Psoas muscle (tissue), 8 donors: ENCODE results near the gene CNTNAP2. TPM values are rescaled to one million over a fixed set of nuclear protein-coding genes. Genes with fewer than 3 reads are reported as not detected.
"Not testable (repeated sequence)": the region's sequence is repeated elsewhere in the genome, so short reads cannot be mapped to it uniquely, and the experiment has no call there.

ENCODE experiments used
- ATAC-seq, 4 donors: fragments of 200-7000 bp; cut with Tn5 transposase; one replicate each; pipeline ENCODE4 v1.9.1; 2020; ENCODE audit warnings: moderate library complexity in 3 of 4, mild to moderate bottlenecking in 2 of 4
- DNase-seq, 2 donors: peaks; one replicate each; pipeline ENCODE4 v3.0.0-alpha.2; 2020
- H3K27ac ChIP-seq: fragments of 200-600 bp; one replicate; pipeline ENCODE4 v1.8.0; 2022
- H3K27me3 ChIP-seq, 3 donors: fragments of 200-600 bp in 1 of 3; one replicate each; pipeline versions ENCODE4 v1.6.1 to v1.8.0; 2013 to 2022; ENCODE audit warnings: low read length in 2 of 3, mild to moderate bottlenecking in 2 of 3, moderate library complexity in 1 of 3; ENCODE audit not compliant: insufficient read depth in 3 of 3
- H3K36me3 ChIP-seq, 2 donors: fragments of 200-600 bp in 1 of 2; one replicate each; pipeline versions ENCODE4 v1.6.1 to v1.8.0; 2013 to 2022; ENCODE audit warnings: low read depth in 1 of 2, mild to moderate bottlenecking in 1 of 2, moderate library complexity in 1 of 2; ENCODE audit not compliant: insufficient read depth in 1 of 2
- H3K4me1 ChIP-seq: fragments of 200-600 bp; one replicate; pipeline ENCODE4 v1.8.0; 2022
- H3K4me3 ChIP-seq: fragments of 200-600 bp; one replicate; pipeline ENCODE4 v1.8.0; 2022; ENCODE audit warnings: mild to moderate bottlenecking
- H3K9me3 ChIP-seq: fragments of 200-600 bp; one replicate; pipeline ENCODE4 v1.8.0; 2022
- WGBS, 3 donors: extraction: QIAGEN DNeasy Blood & Tissue Kit; methylation state at CpG; one replicate each; pipeline versions ENCODE4 v1.1.6 to v1.1.7; 2013; 5-methylcytosine and 5-hydroxymethylcytosine counted together
- intact Hi-C, 2 donors: fragments of 100-400 bp; cut with DNase I; formaldehyde crosslinking; loops; one replicate each; pipeline versions ENCODE4 v1.11.0 to v1.14.2; 2022
- polyA plus RNA-seq, 3 donors: library from polyadenylated mRNA; stranded (reverse); fragments of 200-250 nt; gene quantifications; one replicate each; pipeline ENCODE4 v1.2.3, GENCODE V29; 2013
- total RNA-seq, 4 donors: library from RNA; stranded (reverse); fragmentation: NEBNext Ultra II Directional in 2 of 4; extraction: Animal tissue kit (Norgen Biotek cat#: 25700) in 2 of 4; gene quantifications; one replicate each; pipeline versions ENCODE4 v1.2.1 to v1.2.4, GENCODE V29; 2021 to 2023
- TF ChIP-seq, protein P1 (sequence below): fragments of 200-600 bp; IDR thresholded peaks from one replicate; pipeline ENCODE4 v1.8.0; 2022; ENCODE audit warnings: antibody characterized with exemption
- donor health status: healthy with polysubstance abuse.
- donor health status: DM: no; HTN: no; CAD: no; lungs with moderate emphysema.
- donor health status: Bipolar disorder and iron deficiency.
- donor health status: healthy.
- donor health status: DM: yes; HTN: yes; CAD: no.
- donor health status: DM: no; HTN: no; CAD: no.
- donor health status: DM: no; HTN: no; CAD: no.
- donor health status: DM: yes; HTN: yes; CAD: no.

CNTNAP2 gene
- total and polyA plus RNA-seq, 7 donors, result 0.01 to 0.13 TPM; not detected in 5

DNA sequence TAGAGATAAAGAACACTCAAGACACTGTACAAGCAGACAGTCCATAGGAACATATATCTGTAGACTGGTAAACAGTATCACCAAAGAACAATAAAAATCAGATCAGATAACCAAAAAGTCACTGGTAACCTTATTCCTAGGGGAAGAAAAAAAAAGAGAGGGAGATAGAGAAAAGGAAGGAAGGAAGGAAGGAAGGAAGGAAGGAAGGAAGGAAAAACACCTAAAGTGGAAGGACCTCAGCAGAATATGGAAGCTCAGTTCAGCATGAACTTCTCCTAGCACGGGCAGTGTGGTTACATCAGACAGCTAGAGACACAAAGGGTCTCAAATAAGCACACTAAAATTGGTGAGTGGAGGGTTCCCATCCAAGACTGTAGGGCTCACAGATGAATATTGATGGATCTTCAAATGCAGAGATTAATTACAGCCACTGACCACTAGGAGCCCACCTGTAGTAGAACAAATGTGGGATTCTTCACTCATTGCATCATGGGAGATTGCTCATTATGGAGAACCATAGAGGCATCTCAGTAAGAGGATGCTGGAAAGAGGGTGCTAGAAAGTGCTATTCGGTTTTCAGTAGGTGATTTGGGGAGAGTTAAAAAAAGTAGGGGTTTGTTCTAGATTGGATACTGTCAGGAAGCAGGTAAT, 2180.5 kb downstream of the CNTNAP2 start:
- 74 to 90% (median 88%) methylated on average over 2 of the region's 2 CpGs for WGBS, 3 donors
- H3K4me3 ChIP-seq, result no peak overlapping the region
- no peaks in the 10 kb centered on the region for H3K27me3 ChIP-seq
- no peaks in the 10 kb centered on the region for H3K4me1 ChIP-seq
- TF ChIP-seq, protein P1, sequence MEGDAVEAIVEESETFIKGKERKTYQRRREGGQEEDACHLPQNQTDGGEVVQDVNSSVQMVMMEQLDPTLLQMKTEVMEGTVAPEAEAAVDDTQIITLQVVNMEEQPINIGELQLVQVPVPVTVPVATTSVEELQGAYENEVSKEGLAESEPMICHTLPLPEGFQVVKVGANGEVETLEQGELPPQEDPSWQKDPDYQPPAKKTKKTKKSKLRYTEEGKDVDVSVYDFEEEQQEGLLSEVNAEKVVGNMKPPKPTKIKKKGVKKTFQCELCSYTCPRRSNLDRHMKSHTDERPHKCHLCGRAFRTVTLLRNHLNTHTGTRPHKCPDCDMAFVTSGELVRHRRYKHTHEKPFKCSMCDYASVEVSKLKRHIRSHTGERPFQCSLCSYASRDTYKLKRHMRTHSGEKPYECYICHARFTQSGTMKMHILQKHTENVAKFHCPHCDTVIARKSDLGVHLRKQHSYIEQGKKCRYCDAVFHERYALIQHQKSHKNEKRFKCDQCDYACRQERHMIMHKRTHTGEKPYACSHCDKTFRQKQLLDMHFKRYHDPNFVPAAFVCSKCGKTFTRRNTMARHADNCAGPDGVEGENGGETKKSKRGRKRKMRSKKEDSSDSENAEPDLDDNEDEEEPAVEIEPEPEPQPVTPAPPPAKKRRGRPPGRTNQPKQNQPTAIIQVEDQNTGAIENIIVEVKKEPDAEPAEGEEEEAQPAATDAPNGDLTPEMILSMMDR, result no peak
- ATAC-seq (no peak), DNase-seq (no peak)
- no peak overlapping the region for H3K27ac ChIP-seq
- intact Hi-C loops, result no loop called here
- H3K36me3 ChIP-seq, result no peaks in the 10 kb centered on the region
- H3K9me3 ChIP-seq, result no peaks in the 10 kb centered on the region

DNA sequence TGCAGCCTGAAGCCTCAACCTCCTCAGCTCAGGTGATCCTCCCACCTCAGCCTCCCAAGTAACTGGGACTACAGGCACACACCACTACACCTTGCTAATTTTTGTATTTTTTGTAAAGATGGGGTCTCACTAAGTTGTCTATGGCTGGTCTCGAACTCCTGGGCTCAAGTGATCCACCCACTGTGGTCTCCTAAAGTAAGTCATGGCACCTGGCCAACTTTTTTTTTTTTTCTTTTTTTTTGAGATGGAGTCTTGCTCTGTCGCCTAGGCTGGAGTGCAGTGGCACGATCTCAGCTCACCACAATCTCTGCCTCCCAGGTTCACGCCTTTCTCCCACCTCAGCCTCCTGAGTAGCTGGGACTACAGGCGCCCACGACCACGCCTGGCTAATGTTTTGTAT, 2182.2 kb downstream of the CNTNAP2 start:
- WGBS, 3 donors, result 87 to 90% (median 88%) methylated on average over 7 of the region's 7 CpGs
- H3K4me3 ChIP-seq, H3K27ac ChIP-seq, H3K4me1 ChIP-seq, ATAC-seq, DNase-seq, H3K27me3 ChIP-seq, intact Hi-C loops, H3K36me3 ChIP-seq, H3K9me3 ChIP-seq: not testable (repeated sequence)

DNA sequence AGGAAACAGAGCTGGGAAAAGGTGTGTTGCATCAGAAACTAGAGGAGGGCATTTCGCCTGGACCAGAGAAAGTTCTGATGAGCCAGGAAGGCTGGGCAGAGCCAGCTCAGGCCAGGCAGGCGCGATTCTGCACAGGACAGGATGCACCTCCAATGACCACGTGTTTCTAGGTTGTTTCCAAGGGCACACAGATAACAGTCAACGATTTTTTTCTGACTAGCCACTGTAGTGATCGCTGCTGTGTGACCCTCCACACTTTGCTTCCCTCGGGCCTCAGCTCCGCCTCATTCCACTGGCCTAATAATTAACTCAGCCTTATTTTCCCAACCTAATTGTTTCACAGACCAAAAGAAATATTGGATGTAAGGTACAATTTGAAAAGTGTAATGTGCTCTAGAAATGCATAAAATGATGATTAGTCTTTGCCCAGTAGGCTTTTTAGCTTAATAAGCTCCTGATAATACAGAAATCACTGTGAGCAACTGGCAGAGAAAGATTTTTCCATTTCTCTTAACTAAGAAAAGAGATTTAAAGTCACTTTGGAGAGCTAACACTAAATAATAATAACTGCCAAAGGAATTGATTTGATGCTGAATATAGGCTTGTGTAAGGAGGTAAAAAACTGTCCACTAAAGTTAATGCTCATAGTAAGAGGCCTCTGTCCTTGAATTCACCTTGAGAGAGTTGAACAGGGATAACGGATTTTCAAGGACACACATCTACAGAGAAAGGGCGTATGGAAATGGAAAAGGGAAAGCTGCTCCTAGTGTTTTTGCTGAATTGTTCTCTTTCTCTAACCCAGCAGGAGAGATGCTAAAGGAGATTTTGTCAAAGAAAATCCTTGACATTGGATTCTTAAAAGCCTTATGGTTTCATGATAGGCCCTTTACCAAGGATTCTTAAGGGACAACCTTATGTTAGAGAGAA, 2183.0 kb downstream of the CNTNAP2 start:
- no peaks in the 10 kb centered on the region for H3K36me3 ChIP-seq
- intact Hi-C loops, result no loop called here
- no peak overlapping the region for H3K4me3 ChIP-seq
- ATAC-seq (no peak), DNase-seq (no peak)
- 66 to 71% (median 69%) methylated on average over 10 of the region's 10 CpGs for WGBS, 3 donors
- H3K27ac ChIP-seq, result no peak overlapping the region
- no peaks in the 10 kb centered on the region for H3K27me3 ChIP-seq
- H3K4me1 ChIP-seq, result no peaks in the 10 kb centered on the region
- H3K9me3 ChIP-seq, result no peaks in the 10 kb centered on the region
- TF ChIP-seq, protein P1, result no peak

DNA sequence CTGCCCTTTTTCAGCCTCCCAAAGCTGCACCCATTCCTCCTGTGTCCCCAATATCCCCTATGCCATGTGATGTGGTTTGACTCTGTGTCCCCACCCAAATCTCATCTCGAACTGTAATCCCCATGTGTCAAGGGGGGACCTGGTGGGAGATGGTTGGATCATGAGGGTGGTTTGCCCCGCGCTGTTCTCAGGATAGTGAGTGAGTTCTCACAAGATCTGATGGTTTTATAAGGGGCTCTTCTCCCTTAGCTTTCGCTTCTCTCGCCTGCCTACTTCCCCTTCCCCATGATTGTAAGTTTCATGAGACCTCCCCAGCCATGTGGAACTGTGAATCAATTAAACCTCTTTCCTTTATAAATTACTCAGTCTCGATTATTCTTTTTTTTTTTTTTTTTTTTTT, 2185.8 kb downstream of the CNTNAP2 start:
- H3K9me3 ChIP-seq, H3K27ac ChIP-seq, intact Hi-C loops, H3K4me3 ChIP-seq, DNase-seq, ATAC-seq, H3K27me3 ChIP-seq, H3K36me3 ChIP-seq, H3K4me1 ChIP-seq: not testable (repeated sequence)
- WGBS, 3 donors, result 84 to 87% (median 86%) methylated on average over 6 of the region's 6 CpGs

DNA sequence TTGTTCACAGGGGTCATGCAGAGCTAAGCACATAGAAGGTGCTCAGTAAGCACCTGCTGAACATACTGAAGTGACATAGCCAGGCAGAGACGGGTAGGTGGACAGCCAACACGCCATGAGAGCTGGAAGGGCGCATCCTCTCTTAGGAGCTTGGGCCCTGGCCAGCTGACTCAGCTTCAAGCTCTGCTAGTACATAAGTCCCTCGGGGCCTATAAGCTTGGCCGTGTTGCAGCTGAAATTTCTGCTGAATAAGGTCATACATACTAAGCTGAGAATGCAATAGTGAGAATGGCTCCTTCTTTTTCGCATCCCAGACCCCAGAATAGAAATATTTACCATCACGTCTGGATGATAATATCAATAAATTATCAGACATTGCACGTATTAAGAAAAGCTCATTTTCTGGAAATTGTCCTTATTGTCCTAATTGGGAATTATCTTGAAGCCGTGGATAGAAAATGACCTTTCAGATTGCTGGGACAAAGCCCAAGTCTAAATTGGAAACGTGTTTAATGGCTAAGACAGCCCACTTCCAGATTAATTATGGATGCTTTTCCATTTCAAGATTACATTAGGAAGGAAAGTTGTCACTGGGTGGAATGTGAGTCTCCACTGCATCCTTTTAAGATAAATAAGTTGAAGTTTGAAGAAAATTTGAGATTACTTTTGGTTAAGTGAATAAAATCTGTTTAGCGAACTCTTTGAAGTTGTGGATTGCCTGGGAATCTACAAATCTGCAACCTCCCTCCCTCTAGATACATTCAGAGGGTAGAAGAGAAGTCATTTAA, 2186.9 kb downstream of the CNTNAP2 start:
- no peaks in the 10 kb centered on the region for H3K4me1 ChIP-seq
- H3K27me3 ChIP-seq, result no peaks in the 10 kb centered on the region
- H3K36me3 ChIP-seq, result no peaks in the 10 kb centered on the region
- H3K9me3 ChIP-seq, result no peaks in the 10 kb centered on the region
- H3K4me3 ChIP-seq, result no peak overlapping the region
- no peak overlapping the region for H3K27ac ChIP-seq
- DNase-seq, result peak; percentile 76 to 89
- intact Hi-C loops, result no loop called here
- TF ChIP-seq, protein P1, result no peak
- 17 to 20% (median 19%) methylated on average over 11 of the region's 11 CpGs for WGBS, 3 donors
- peak in 3 of 4 donors; percentile 44 to 63 (median 59) for ATAC-seq
